ENCODE data around the gene MSMO1. TPM values are rescaled to one million over a fixed set of nuclear protein-coding genes. Genes with fewer than 3 reads are reported as not detected.

Gene MSMO1
- total and polyA plus RNA-seq, 2 of the 8 experiments (the other 6 are each of a cell fraction or from before 2014, with no cell fraction given) = 79.8 to 109 TPM

DNA sequence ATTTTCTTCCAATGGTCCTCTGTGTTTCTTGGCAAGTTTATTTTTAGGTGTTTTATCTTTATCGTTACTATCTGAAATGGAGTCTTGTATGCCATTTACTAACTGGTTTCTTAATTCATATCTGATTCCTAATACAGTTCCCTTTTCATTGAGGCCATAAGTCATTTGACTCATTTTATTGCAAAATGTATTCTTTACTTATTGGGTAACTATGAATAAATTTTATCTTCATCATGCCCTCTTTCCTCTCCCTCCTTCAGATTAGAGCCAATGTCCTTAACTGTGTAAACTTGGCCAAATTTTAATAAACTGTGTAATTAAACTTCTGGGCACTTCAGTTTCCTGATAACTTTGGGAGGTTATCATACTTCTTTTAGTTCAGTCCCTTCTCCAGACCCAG lies 19.3 kb upstream of the MSMO1 start:
- Histone ChIP-seq H3K9ac (replicated peaks in 1 of 4; ENCODE audit: extremely low read depth in 1 of 4, low read depth in 3 of 4, low read length in 3 of 4) (no peak overlapping the region), H3K4me1 (replicated peaks in 1 of 4; ENCODE audit: control insufficient read depth in 3 of 4, insufficient read depth in 4 of 4, low read length in 3 of 4) (no peaks in the 10 kb centered on the region), H3K27ac (ENCODE audit: low read depth, low read length) (no peak overlapping the region), H3K4me2 (ENCODE audit: insufficient read depth in 1 of 2, low read depth in 2 of 2, low read length in 2 of 2) (no peak overlapping the region), H2BK120ac (replicated peaks; ENCODE audit: low read depth, low read length) (no peak overlapping the region), H3K9me3 (ENCODE audit: insufficient read depth in 2 of 2, low read depth in 1 of 2, low read length in 1 of 2) (peaks cover 0 to 7% of the 10 kb centered on the region in 2 experiments; a peak in 1 of 4 replicates), H4K5ac (ENCODE audit: insufficient read length, low read depth, low read length) (no peak overlapping the region), H3K4ac (replicated peaks; ENCODE audit: insufficient read length, low read depth, low read length) (no peak overlapping the region), H4K91ac (replicated peaks; ENCODE audit: insufficient read length, low read length) (no peak overlapping the region), H2AK5ac (ENCODE audit: low read depth, low read length) (no peak overlapping the region), H4K20me1 (replicated peaks in 1 of 2; ENCODE audit: control insufficient read depth in 1 of 2, insufficient read depth in 2 of 2, low read length in 2 of 2) (no peaks in the 10 kb centered on the region), H3K23ac (ENCODE audit: insufficient read length) (no peak overlapping the region), H2BK5ac (ENCODE audit: low read depth, low read length) (no peak overlapping the region), H3K23me2 (ENCODE audit: low read depth, low read length) (no peaks in the 10 kb centered on the region), H2BK15ac (ENCODE audit: low read length) (no peak overlapping the region), H3K4me3 (ENCODE audit: extremely low read depth in 1 of 4, insufficient read depth in 2 of 4, low read depth in 3 of 4, low read length in 4 of 4) (no peak overlapping the region), H4K8ac (ENCODE audit: extremely low read depth, insufficient read depth, low read length) (no peak overlapping the region), H3K79me1 (ENCODE audit: low read depth, low read length) (no peaks in the 10 kb centered on the region), H3K18ac (ENCODE audit: extremely low read depth, low read length) (no peak overlapping the region), H2BK20ac (ENCODE audit: low read length) (no peak overlapping the region), H3K14ac (ENCODE audit: insufficient read length) (no peak overlapping the region), H3K56ac (replicated peaks; ENCODE audit: insufficient read length, low read depth, low read length) (no peak overlapping the region), H3K79me2 (ENCODE audit: control insufficient read depth in 1 of 2, insufficient read depth in 2 of 2, low read length in 2 of 2) (no peaks in the 10 kb centered on the region), H2BK12ac (ENCODE audit: low read depth, low read length) (no peak overlapping the region), H3K27me3 (replicated peaks in 1 of 4; ENCODE audit: control insufficient read depth in 3 of 4, extremely low read depth in 1 of 4, insufficient read depth in 3 of 4, low read length in 3 of 4) (no peaks in the 10 kb centered on the region), H2AFZ (ENCODE audit: low read length) (no peak overlapping the region), H3K36me3 (ENCODE audit: control insufficient read depth in 2 of 4, insufficient read depth in 4 of 4, low read length in 3 of 4) (peaks cover 0 to 5% (median 1%) of the 10 kb centered on the region in 4 experiments; a peak in 2 of 8 replicates)
- TF ChIP-seq KDM1A (IDR thresholded peaks at IDR 0.05; ENCODE audit: borderline replicate concordance, low read length) (no peak), SIN3A (conservative IDR thresholded peaks at IDR 0.05 in 1 of 2, IDR thresholded peaks at IDR 0.05 in 1 of 2; ENCODE audit: low read depth in 1 of 2, low read length in 2 of 2) (no peak), KDM4A (IDR thresholded peaks at IDR 0.05; ENCODE audit: low read depth, low read length, severe bottlenecking) (no peak)
- TF ChIP-seq, protein P1, sequence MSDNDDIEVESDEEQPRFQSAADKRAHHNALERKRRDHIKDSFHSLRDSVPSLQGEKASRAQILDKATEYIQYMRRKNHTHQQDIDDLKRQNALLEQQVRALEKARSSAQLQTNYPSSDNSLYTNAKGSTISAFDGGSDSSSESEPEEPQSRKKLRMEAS (IDR thresholded peaks at IDR 0.05) = no peak
- TF ChIP-seq, protein P2, sequence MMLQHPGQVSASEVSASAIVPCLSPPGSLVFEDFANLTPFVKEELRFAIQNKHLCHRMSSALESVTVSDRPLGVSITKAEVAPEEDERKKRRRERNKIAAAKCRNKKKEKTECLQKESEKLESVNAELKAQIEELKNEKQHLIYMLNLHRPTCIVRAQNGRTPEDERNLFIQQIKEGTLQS (IDR thresholded peaks at IDR 0.05; ENCODE audit: insufficient read depth, low read depth, low read length) = no peak
- 92% methylated on average over 1 of the region's 1 CpG; no CpG with 5 or more reads in 1 of the 2 experiments for WGBS, 2 experiments (ENCODE audit: extremely low coverage in 1 of 2, insufficient coverage in 1 of 2, insufficient read length in 1 of 2, insufficient replicate concordance in 2 of 2, low coverage in 1 of 2, low lambda C conversion rate in 2 of 2, missing lambda C conversion rate in 1 of 2)
- ChIA-PET POLR2A (ENCODE audit: partially characterized antibody) (no interaction called here), CTCF (ENCODE audit: partially characterized antibody) (no interaction called here)
- DNase-seq (ENCODE audit: low read depth in 1 of 2, low spot score in 2 of 2) = no peak
- FAIRE-seq = no peak
